Measurements from ENCODE around the gene NPTX1. TPM values are rescaled to one million over a fixed set of nuclear protein-coding genes. Genes with fewer than 3 reads are reported as not detected.

NPTX1 gene
- total and polyA plus RNA-seq, 4 donors, result under 0.01 TPM; not detected in 3

DNA sequence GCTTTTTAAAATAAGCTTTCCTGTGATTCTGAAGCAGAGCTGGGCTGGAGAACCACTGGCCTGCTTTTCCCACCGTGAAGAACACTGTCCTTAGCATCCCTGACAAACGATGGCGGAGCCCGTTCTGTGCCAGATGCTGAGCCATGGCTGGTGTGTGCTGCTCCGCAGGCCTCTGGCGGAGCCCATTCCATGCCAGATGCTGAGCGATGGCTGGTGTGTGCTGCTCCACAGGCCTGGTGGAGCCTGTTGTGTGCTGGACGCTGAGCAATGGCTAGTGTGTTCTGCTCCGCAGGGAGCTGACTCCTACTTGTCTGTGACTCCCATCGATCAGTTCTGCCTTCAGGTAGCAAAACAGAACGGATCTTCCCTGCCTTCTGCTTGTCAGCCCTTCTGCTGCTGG, 57.2 kb downstream of the NPTX1 start:
- no peak for DNase-seq (ENCODE audit: low spot score)
- H3K27ac ChIP-seq (ENCODE audit: low read depth in 1 of 2, low read length in 2 of 2), result no peak overlapping the region
- H3K4me1 ChIP-seq (ENCODE audit: control insufficient read depth in 4 of 4, insufficient read depth in 4 of 4, low read length in 3 of 4), result peaks cover 9 to 25% (median 20%) of the 10 kb centered on the region in 4 donors
- 92% methylated on average over 11 of the region's 11 CpGs for WGBS
- TF ChIP-seq HNF4G (IDR thresholded peaks at IDR 0.05), result no peak
- no peak for TF ChIP-seq CTCF (IDR thresholded peaks at IDR 0.05; ENCODE audit: low read depth, low read length, missing input control)
- TF ChIP-seq, protein P1, sequence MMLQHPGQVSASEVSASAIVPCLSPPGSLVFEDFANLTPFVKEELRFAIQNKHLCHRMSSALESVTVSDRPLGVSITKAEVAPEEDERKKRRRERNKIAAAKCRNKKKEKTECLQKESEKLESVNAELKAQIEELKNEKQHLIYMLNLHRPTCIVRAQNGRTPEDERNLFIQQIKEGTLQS (IDR thresholded peaks at IDR 0.05), result no peak
- TF ChIP-seq ZBTB33 (IDR thresholded peaks at IDR 0.05), result no peak
- TF ChIP-seq REST (IDR thresholded peaks at IDR 0.05), result no peak
- no peak for TF ChIP-seq YY1 (IDR thresholded peaks at IDR 0.05)
- no peak for TF ChIP-seq NR2F2 (IDR thresholded peaks at IDR 0.05)
- no peak for TF ChIP-seq GABPA (IDR thresholded peaks at IDR 0.05 in 1 of 2, conservative IDR thresholded peaks at IDR 0.05 in 1 of 2)
- no peak for TF ChIP-seq TAF1 (conservative IDR thresholded peaks at IDR 0.05)
- TF ChIP-seq SP1 (IDR thresholded peaks at IDR 0.05), result no peak
- TF ChIP-seq HNF4A (conservative IDR thresholded peaks at IDR 0.05), result no peak
- TF ChIP-seq EGR1 (IDR thresholded peaks at IDR 0.05; ENCODE audit: low read depth in 2 of 2), result no peak
- no peak for TF ChIP-seq FOXA2 (IDR thresholded peaks at IDR 0.05)
- TF ChIP-seq FOXA1 (IDR thresholded peaks at IDR 0.05), result no peak
- TF ChIP-seq RXRA (IDR thresholded peaks at IDR 0.05), result no peak
- no peak overlapping the region for H3K9ac ChIP-seq (ENCODE audit: low read depth in 1 of 2, low read length in 2 of 2)
- no peaks in the 10 kb centered on the region for H3K27me3 ChIP-seq (ENCODE audit: control insufficient read depth in 4 of 4, insufficient read depth in 4 of 4, low read length in 3 of 4)
- no peak overlapping the region for H3K4me3 ChIP-seq (ENCODE audit: low read depth in 1 of 3, low read length in 3 of 3)
- H3K36me3 ChIP-seq (ENCODE audit: control insufficient read depth in 4 of 4, insufficient read depth in 3 of 4, low read depth in 1 of 4, low read length in 3 of 4), result peaks cover 0 to 12% (median 0%) of the 10 kb centered on the region in 4 donors
- no peaks in the 10 kb centered on the region for H3K9me3 ChIP-seq (ENCODE audit: control insufficient read depth in 4 of 4, low read length in 3 of 4)

DNA sequence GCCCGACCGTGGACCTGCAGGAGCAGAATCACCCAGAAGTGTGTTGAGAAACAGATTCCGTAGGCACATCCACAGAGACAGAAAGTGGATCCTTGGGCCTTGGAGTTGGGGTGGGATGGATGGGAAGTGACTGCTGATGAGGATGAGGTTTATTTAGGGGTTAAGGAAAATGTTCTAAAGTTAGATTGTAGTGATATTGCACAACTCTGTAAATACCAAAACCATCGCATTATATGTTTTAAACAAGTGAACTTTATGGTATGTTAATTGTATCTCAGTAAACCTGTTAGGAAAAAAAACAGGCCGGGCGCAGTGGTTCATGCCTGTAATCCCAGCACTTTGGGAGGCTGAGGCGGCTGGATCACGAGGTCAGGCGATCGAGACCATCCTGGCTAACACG, 57.8 kb downstream of the NPTX1 start:
- no peak overlapping the region for H3K4me3 ChIP-seq (ENCODE audit: low read depth in 1 of 3, low read length in 3 of 3)
- DNase-seq (ENCODE audit: low spot score), result no peak
- H3K4me1 ChIP-seq (ENCODE audit: control insufficient read depth in 4 of 4, insufficient read depth in 4 of 4, low read length in 3 of 4), result peaks cover 12 to 29% (median 24%) of the 10 kb centered on the region in 4 donors
- TF ChIP-seq MAX (IDR thresholded peaks at IDR 0.05), result no peak
- TF ChIP-seq HNF4A (conservative IDR thresholded peaks at IDR 0.05), result no peak
- no peak for TF ChIP-seq YY1 (IDR thresholded peaks at IDR 0.05)
- no peak for TF ChIP-seq REST (IDR thresholded peaks at IDR 0.05)
- no peak for TF ChIP-seq JUND (IDR thresholded peaks at IDR 0.05)
- TF ChIP-seq EGR1 (IDR thresholded peaks at IDR 0.05; ENCODE audit: low read depth in 2 of 2), result no peak
- TF ChIP-seq RAD21 (IDR thresholded peaks at IDR 0.05), result no peak
- TF ChIP-seq CTCF (IDR thresholded peaks at IDR 0.05; ENCODE audit: low read depth, low read length, missing input control), result no peak
- TF ChIP-seq RXRA (IDR thresholded peaks at IDR 0.05), result no peak
- TF ChIP-seq NR2F2 (IDR thresholded peaks at IDR 0.05), result no peak
- no peak for TF ChIP-seq GABPA (IDR thresholded peaks at IDR 0.05 in 1 of 2, conservative IDR thresholded peaks at IDR 0.05 in 1 of 2)
- no peak for TF ChIP-seq FOXA1 (IDR thresholded peaks at IDR 0.05)
- TF ChIP-seq FOXA2 (IDR thresholded peaks at IDR 0.05), result no peak
- no peaks in the 10 kb centered on the region for H3K27me3 ChIP-seq (ENCODE audit: control insufficient read depth in 4 of 4, insufficient read depth in 4 of 4, low read length in 3 of 4)
- H3K9me3 ChIP-seq (ENCODE audit: control insufficient read depth in 4 of 4, low read length in 3 of 4), result no peaks in the 10 kb centered on the region
- H3K27ac ChIP-seq (ENCODE audit: low read depth in 1 of 2, low read length in 2 of 2), result no peak overlapping the region
- H3K36me3 ChIP-seq (ENCODE audit: control insufficient read depth in 4 of 4, insufficient read depth in 3 of 4, low read depth in 1 of 4, low read length in 3 of 4), result peaks cover 0 to 12% (median 0%) of the 10 kb centered on the region in 4 donors
- no peak overlapping the region for H3K9ac ChIP-seq (ENCODE audit: low read depth in 1 of 2, low read length in 2 of 2)
- WGBS, result 92% methylated on average over 11 of the region's 11 CpGs
